HuH-7.5 (cell line): Measurements from ENCODE around the gene RBFOX1.

Source experiments
- DNase-seq: peaks from one replicate; pipeline ENCODE4 v3.0.0; 2011; ENCODE audit warnings: low spot score

The RBFOX1 gene

GRCh38 chr16:7705885-7706284, 373.2 kb downstream of the RBFOX1 start:
- no peak for DNase-seq

DNA sequence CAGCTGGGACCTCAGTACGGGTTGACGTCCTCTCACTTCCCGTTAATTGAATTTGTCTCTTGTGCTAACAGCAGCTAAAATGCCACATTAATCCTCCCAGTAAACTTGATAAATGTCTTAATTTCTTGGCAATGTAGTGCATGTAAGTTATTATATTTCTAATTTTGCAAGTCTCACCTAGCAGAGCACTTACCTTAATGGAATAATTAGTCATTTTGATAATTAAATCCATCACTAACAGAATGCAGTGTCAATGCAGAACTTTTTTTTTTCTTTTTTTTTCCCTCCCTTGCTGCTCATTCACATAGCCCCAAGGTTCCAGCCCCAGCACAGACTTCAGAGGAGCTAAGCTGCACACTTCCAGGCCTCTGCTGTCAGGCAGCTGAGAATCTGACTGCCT, 376.5 kb downstream of the RBFOX1 start:
- DNase-seq = no peak

GRCh38 chr16:7713244-7713643, 380.6 kb downstream of the RBFOX1 start:
- no peak for DNase-seq

DNA sequence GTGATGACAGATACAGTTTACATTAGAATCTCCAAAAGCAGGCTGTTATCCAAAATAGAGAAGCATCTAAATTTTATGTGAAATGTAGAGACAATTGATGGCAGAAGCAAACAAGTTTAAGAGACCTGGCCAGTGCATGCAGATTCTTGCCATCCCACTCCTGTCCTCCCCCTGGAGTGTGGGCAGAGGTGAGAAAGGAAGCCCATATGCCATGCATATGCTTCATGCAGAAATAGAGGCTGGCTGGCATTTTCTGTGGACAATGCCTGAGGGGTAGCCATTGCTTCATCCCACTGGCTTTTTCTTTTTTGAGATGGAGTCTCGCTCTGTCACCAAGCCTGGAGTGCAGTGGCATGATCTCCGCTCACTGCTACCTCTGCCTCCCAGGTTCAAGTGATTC, 382.1 kb downstream of the RBFOX1 start:
- no peak for DNase-seq

- no peak for DNase-seq
Measured at GRCh38 chr16:7716660-7717550, 384.3 kb downstream of the RBFOX1 start.

DNA sequence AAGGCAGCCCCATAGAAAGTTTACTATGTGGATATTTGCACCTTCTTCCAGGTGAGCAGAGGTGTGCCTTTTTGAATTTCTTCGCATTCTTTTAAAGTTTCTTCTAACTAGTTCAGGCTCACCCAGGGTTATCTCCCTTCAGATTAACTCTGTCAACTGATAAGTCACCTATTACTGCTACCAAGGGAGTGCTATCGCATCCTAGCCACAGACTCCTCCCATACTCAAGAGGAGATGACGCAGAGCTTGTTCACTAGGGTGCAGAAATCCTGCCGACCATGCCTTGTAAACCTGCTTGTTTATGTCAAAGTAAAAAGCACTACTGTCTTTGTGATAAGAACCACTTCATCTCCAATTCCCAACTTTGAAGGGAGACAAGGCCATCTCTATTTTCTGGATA, 390.1 kb downstream of the RBFOX1 start:
- no peak for DNase-seq

DNA sequence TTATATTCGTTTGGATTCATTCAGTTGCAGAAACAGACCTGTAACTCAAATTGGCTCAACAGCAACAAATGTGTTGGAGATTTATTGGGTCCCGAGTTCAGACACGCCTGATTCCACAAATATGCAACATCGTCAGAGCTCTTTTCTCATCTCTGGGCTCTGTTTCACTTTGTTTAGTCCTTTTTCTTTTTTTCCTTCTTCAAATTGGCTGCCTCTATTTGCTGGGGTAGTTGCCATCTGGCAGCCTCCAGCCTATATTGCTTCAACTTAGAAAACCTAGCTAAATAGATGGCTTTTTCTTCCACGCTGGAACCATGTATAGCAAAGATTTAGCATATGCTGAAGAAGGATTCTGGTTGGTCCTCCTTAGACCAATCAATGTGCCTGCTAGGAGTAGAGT, 398.5 kb downstream of the RBFOX1 start:
- DNase-seq = no peak

DNA sequence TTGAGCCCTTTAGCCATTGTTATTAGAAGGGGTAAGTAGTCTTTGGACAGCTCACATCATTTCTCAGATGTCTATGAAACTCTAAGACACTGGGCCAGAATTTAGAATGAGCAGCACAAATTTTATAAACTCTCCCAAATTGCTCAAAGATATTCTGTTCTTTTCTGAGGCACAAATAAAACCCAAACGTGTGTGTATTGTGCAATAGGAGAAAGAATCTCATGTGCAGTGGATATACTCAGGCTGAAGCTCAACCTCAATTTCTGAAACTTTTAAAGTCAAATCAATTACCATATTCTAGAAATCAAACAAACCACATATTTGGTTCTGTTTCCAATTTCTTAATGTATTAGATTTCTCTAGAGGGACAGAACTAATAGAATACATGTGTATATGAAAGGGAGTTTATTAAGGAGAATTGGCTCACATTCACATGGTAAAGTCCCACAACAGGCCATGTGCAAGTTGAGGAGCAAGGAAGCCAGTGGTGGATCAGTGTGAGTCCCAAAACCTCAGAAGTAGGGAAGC, 403.6 kb downstream of the RBFOX1 start:
- DNase-seq = no peak

GRCh38 chr16:7742626-7743025, 410.0 kb downstream of the RBFOX1 start:
- no peak for DNase-seq

- DNase-seq = no peak
Measured at GRCh38 chr16:7744546-7745264, 412.1 kb downstream of the RBFOX1 start.

- DNase-seq = no peak
Measured at GRCh38 chr16:7745276-7745675, 412.6 kb downstream of the RBFOX1 start.

- no peak for DNase-seq
Measured at GRCh38 chr16:7746941-7747340, 414.3 kb downstream of the RBFOX1 start.

DNA sequence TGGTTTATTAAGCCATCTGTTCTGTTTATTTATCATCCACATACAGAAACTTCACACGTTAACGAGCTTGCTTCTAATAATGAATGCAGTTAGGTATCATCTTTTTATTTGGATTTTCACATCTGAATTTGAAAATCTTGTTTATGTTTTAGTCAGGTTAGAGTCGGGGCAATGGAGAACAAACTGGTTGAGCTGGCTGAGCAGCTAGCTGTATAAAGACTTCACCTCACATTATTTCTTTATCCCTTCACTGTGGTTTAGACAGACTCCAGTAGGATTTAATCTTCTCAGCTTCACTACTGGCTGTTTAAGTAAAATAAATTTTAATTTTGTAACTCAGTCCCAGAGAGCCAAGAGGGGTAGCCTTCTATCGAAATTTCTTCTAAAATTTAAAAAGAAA, 415.9 kb downstream of the RBFOX1 start:
- no peak for DNase-seq

- no peak for DNase-seq
Measured at GRCh38 chr16:7755347-7755882, 422.8 kb downstream of the RBFOX1 start.
